Pancreas (tissue), 10 donors: Measurements from ENCODE around the gene THOC1. TPM values are rescaled to one million over a fixed set of nuclear protein-coding genes. Genes with fewer than 3 reads are reported as not detected.
"Not testable (repeated sequence)": the region's sequence is repeated elsewhere in the genome, so short reads cannot be mapped to it uniquely, and the experiment has no call there.

ENCODE experiments used
- ATAC-seq, 4 donors: fragments of 200-7000 bp; cut with Tn5 transposase; one replicate each; pipeline versions ENCODE4 v1.8.0 to v1.9.1; 2020; ENCODE audit warnings: mild to moderate bottlenecking in 4 of 4, moderate library complexity in 4 of 4
- DNase-seq, 6 donors: peaks; one replicate each; pipeline ENCODE4 v3.0.0-alpha.2; 2020
- FAIRE-seq: peaks from 2 replicates; lab custom pipeline; 2012; peaks lifted over from hg19 to GRCh38; lab: Jason Lieb, UNC
- H3K27ac ChIP-seq, 4 donors: fragments of 200-600 bp; sonication (generic); 1 replicate in 3 of 4; 2 replicates in 1 of 4; pipeline versions ENCODE4 v1.5.0 to v1.8.0; 2020
- H3K27me3 ChIP-seq, 4 donors: fragments of 200-600 bp; one replicate each; pipeline ENCODE4 v1.8.0; 2021
- H3K36me3 ChIP-seq, 3 donors: fragments of 200-600 bp; sonication (generic) in 1 of 3; one replicate each; pipeline versions ENCODE4 v1.5.0 to v1.8.0; 2020 to 2021
- H3K4me1 ChIP-seq, 3 donors: fragments of 200-600 bp; one replicate each; pipeline ENCODE4 v1.8.0; 2021
- H3K4me3 ChIP-seq, 4 donors: fragments of 200-600 bp; sonication (generic) in 2 of 4; one replicate each; pipeline versions ENCODE4 v1.5.0 to v1.8.0; 2020 to 2021
- H3K9me3 ChIP-seq, 4 donors: fragments of 200-600 bp; one replicate each; pipeline ENCODE4 v1.8.0; 2021
- CTCF ChIP-seq, 4 donors: fragments of 200-600 bp; sonication (generic) in 3 of 4; IDR thresholded peaks; one replicate each; pipeline versions ENCODE4 v1.5.0 to v1.8.0; 2021; ENCODE audit warnings: antibody characterized with exemption in 4 of 4
- WGBS, 2 donors: extraction: QIAGEN DNeasy Blood & Tissue Kit; methylation state at CpG; one replicate each; pipeline ENCODE4 v1.1.7; 2013; 5-methylcytosine and 5-hydroxymethylcytosine counted together
- intact Hi-C, 3 donors: fragments of 100-400 bp; cut with DNase I; formaldehyde crosslinking; loops; one replicate each; pipeline versions ENCODE4 v1.11.1 to v1.14.2; 2022
- polyA plus RNA-seq, 2 donors: library from polyadenylated mRNA; stranded (reverse); fragments of 200-250 nt; gene quantifications; one replicate each; pipeline ENCODE4 v1.2.3, GENCODE V29; 2013
- total RNA-seq, 6 donors: library from RNA; stranded (reverse); fragmentation: NEBNext Ultra II Directional in 4 of 6; extraction: Animal tissue kit (Norgen Biotek cat#: 25700) in 4 of 6; gene quantifications; one replicate each; pipeline versions ENCODE4 v1.2.1 to v1.2.4, GENCODE V29; 2021 to 2023
- donor health status: healthy with polysubstance abuse.
- donor health status: DM: no; HTN: no; CAD: no; lungs with moderate emphysema.
- donor health status: DM: no; HTN: no; CAD: no.
- donor health status: control.
- donor health status: control.
- donor health status: Bipolar disorder and iron deficiency.
- donor health status: DM: yes; HTN: yes; CAD: no.
- donor health status: DM: no; HTN: no; CAD: no.
- donor health status: DM: no; HTN: no; CAD: no.
- donor health status: DM: yes; HTN: yes; CAD: no.

Gene THOC1
- total and polyA plus RNA-seq, 8 donors: 7.3 to 63.9 (median 16.1) TPM

GRCh38 chr18:295756-296490, 28.1 kb upstream of the THOC1 start:
- Histone ChIP-seq H3K4me3 (no peak overlapping the region), H3K9me3 (no peaks in the 10 kb centered on the region), H3K27me3 (no peaks in the 10 kb centered on the region), H3K36me3 (no peaks in the 10 kb centered on the region), H3K27ac (no peak overlapping the region), H3K4me1 (no peaks in the 10 kb centered on the region)
- 66 to 83% methylated on average over 3 of the region's 3 CpGs for WGBS, 2 donors
- DNase-seq: no peak
- ATAC-seq: no peak
- intact Hi-C loops: loop anchor here in 1 of 3 donors (10.0 kb wide), 1 partner anchor 319 kb away; no protein-coding TSS in a partner anchor
- no peak for TF ChIP-seq CTCF (IDR thresholded peaks at IDR 0.05)
- no peak for FAIRE-seq

GRCh38 chr18:294566-294965, 26.7 kb upstream of the THOC1 start:
- FAIRE-seq (no peak), ATAC-seq (no peak), DNase-seq (no peak)
- Histone ChIP-seq H3K27me3 (no peaks in the 10 kb centered on the region), H3K9me3 (no peaks in the 10 kb centered on the region), H3K4me1 (no peaks in the 10 kb centered on the region), H3K36me3 (no peaks in the 10 kb centered on the region), H3K4me3 (no peak overlapping the region), H3K27ac (no peak overlapping the region)
- WGBS, 2 donors: 86 to 92% methylated on average over 3 of the region's 3 CpGs
- intact Hi-C loops: loop anchor here in 1 of 3 donors (10.0 kb wide), 1 partner anchor 320 kb away; no protein-coding TSS in a partner anchor
- no peak for TF ChIP-seq CTCF (IDR thresholded peaks at IDR 0.05)

- DNase-seq: no peak
- peak in 3 of 4 donors; percentile 35 to 73 (median 66) for ATAC-seq
Observed at GRCh38 chr18:293536-293935, 25.7 kb upstream of the THOC1 start.

GRCh38 chr18:292271-292670, 24.4 kb upstream of the THOC1 start:
- no peak for FAIRE-seq
- DNase-seq: no peak
- no peaks in the 10 kb centered on the region for H3K36me3 ChIP-seq
- intact Hi-C loops: loop anchor here in 1 of 3 donors (10.0 kb wide), 1 partner anchor 323 kb away; no protein-coding TSS in a partner anchor
- no peak overlapping the region for H3K4me3 ChIP-seq
- no peak for ATAC-seq
- H3K27ac ChIP-seq: no peak overlapping the region
- no peaks in the 10 kb centered on the region for H3K4me1 ChIP-seq
- 60 to 62% methylated on average over 3 of the region's 3 CpGs for WGBS, 2 donors
- TF ChIP-seq CTCF (IDR thresholded peaks at IDR 0.05): no peak
- H3K9me3 ChIP-seq: no peaks in the 10 kb centered on the region
- H3K27me3 ChIP-seq: no peaks in the 10 kb centered on the region

More at GRCh38 chr18:293536-293935, 25.7 kb upstream of the THOC1 start:
- H3K36me3 ChIP-seq: no peaks in the 10 kb centered on the region
- intact Hi-C loops: loop anchor here in 1 of 3 donors (10.0 kb wide), 1 partner anchor 321 kb away; no protein-coding TSS in a partner anchor
- no peaks in the 10 kb centered on the region for H3K27me3 ChIP-seq
- no peak overlapping the region for H3K4me3 ChIP-seq
- WGBS, 2 donors: 72 to 78% methylated on average over 4 of the region's 4 CpGs
- no peaks in the 10 kb centered on the region for H3K9me3 ChIP-seq
- no peaks in the 10 kb centered on the region for H3K4me1 ChIP-seq
- H3K27ac ChIP-seq: no peak overlapping the region
- FAIRE-seq: no peak
- no peak for TF ChIP-seq CTCF (IDR thresholded peaks at IDR 0.05)

- WGBS, 2 donors: 63 to 77% methylated on average over 4 of the region's 4 CpGs
- not testable (repeated sequence) for H3K36me3 ChIP-seq, H3K27ac ChIP-seq, H3K27me3 ChIP-seq, H3K4me1 ChIP-seq, H3K9me3 ChIP-seq, DNase-seq, ATAC-seq, H3K4me3 ChIP-seq, FAIRE-seq
- intact Hi-C loops: loop anchor here in 1 of 3 donors (10.0 kb wide), 1 partner anchor 325 kb away; no protein-coding TSS in a partner anchor
Observed at GRCh38 chr18:289970-290369, 22.1 kb upstream of the THOC1 start.
